Chondrocyte (in vitro differentiated cells): Measurements from ENCODE around the gene NAV2. TPM values are rescaled to one million over a fixed set of nuclear protein-coding genes. Genes with fewer than 3 reads are reported as not detected.

Source experiments
- DNase-seq: peaks from one replicate; pipeline ENCODE4 v3.0.0; 2021; ENCODE audit warnings: mixed read lengths, low spot score
- H3K27ac Mint-ChIP-seq: one replicate; pipeline ENCODE4 v1.8.0; 2021; ENCODE audit warnings: mild to moderate bottlenecking, moderate library complexity, mixed read lengths; ENCODE audit not compliant: unreplicated experiment
- H3K27me3 Mint-ChIP-seq: 2 replicates; pipeline ENCODE4 v1.8.0; 2021; ENCODE audit warnings: low read depth, mixed read lengths
- H3K36me3 Mint-ChIP-seq: 2 replicates; pipeline ENCODE4 v1.8.0; 2021; ENCODE audit warnings: low read depth, mixed read lengths
- H3K4me1 Mint-ChIP-seq: 2 replicates; pipeline ENCODE4 v1.8.0; 2021; ENCODE audit warnings: low read depth, mild to moderate bottlenecking, mixed read lengths
- H3K4me3 Mint-ChIP-seq: one replicate; pipeline ENCODE4 v1.8.0; 2021; ENCODE audit warnings: mild to moderate bottlenecking, moderate library complexity, mixed read lengths; ENCODE audit not compliant: unreplicated experiment
- H3K9me3 Mint-ChIP-seq: 2 replicates; pipeline ENCODE4 v1.8.0; 2021; ENCODE audit warnings: low read depth, mixed read lengths
- CTCF ChIP-seq: fragments of 200-600 bp; sonication (generic); IDR thresholded peaks from 2 replicates; pipeline ENCODE4 v1.5.0; 2021; ENCODE audit warnings: antibody characterized with exemption, mild to moderate bottlenecking, moderate library complexity
- total RNA-seq: library from RNA; stranded (reverse); gene quantifications from 3 replicates; pipeline ENCODE4 v1.2.1, GENCODE V29; 2021

NAV2 gene
- total RNA-seq, 1 donor from 2014 or later = 87.0 TPM

- peak overlapping the region; percentile 89 for H3K4me3 Mint-ChIP-seq
- no peaks in the 10 kb centered on the region for H3K9me3 Mint-ChIP-seq
- H3K4me1 Mint-ChIP-seq = peaks cover 40% of the 10 kb centered on the region
- no peaks in the 10 kb centered on the region for H3K27me3 Mint-ChIP-seq
- no peak for DNase-seq
- peak overlapping the region; percentile 83 for H3K27ac Mint-ChIP-seq
- peaks cover 4% of the 10 kb centered on the region for H3K36me3 Mint-ChIP-seq
- TF ChIP-seq CTCF = no peak
Measured at GRCh38 chr11:20021771-20022362, 309.2 kb downstream of the NAV2 start.

GRCh38 chr11:20022363-20023081, 309.9 kb downstream of the NAV2 start:
- TF ChIP-seq CTCF = no peak
- Mint-ChIP-seq H3K27me3 (no peaks in the 10 kb centered on the region), H3K4me1 (peaks cover 41% of the 10 kb centered on the region), H3K27ac (peak overlapping the region; percentile 83), H3K9me3 (no peaks in the 10 kb centered on the region), H3K36me3 (peaks cover 1% of the 10 kb centered on the region), H3K4me3 (peak overlapping the region; percentile 89)
- DNase-seq = no peak

DNA sequence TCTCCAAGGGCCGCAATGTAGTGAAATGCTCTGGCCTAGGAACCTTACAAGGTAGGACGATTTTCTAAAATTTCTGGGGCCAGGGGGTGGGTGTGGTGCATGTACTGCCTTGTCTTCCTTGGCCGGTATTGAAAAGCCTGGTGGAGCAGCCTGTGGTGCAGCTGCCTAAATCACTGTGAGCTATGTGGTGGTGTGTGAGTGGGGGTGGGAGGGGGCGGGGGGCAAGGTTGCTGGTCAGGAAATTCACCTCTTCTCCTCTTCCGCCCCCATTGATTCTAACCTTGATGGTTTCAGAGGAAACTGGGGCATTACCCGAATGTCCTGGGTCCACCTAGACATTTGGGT, 310.4 kb downstream of the NAV2 start:
- Mint-ChIP-seq H3K27me3 (no peaks in the 10 kb centered on the region), H3K4me1 (peaks cover 43% of the 10 kb centered on the region), H3K9me3 (no peaks in the 10 kb centered on the region), H3K27ac (peak overlapping the region; percentile 83), H3K4me3 (peak overlapping the region; percentile 89), H3K36me3 (peaks cover 1% of the 10 kb centered on the region)
- TF ChIP-seq CTCF = no peak
- no peak for DNase-seq

GRCh38 chr11:20024172-20024935, 311.7 kb downstream of the NAV2 start:
- TF ChIP-seq CTCF = no peak
- DNase-seq = no peak
- Mint-ChIP-seq H3K4me3 (peak overlapping the region; percentile 89), H3K27ac (peak overlapping the region; percentile 83), H3K27me3 (no peaks in the 10 kb centered on the region), H3K9me3 (no peaks in the 10 kb centered on the region), H3K36me3 (peaks cover 1% of the 10 kb centered on the region), H3K4me1 (peaks cover 56% of the 10 kb centered on the region)

- peak overlapping the region; percentile 83 for H3K27ac Mint-ChIP-seq
- H3K36me3 Mint-ChIP-seq = peaks cover 1% of the 10 kb centered on the region
- peak overlapping the region; percentile 89 for H3K4me3 Mint-ChIP-seq
- no peaks in the 10 kb centered on the region for H3K9me3 Mint-ChIP-seq
- H3K27me3 Mint-ChIP-seq = no peaks in the 10 kb centered on the region
- DNase-seq = no peak
- TF ChIP-seq CTCF = no peak
- H3K4me1 Mint-ChIP-seq = peaks cover 65% of the 10 kb centered on the region
Measured at GRCh38 chr11:20025332-20025840, 312.7 kb downstream of the NAV2 start.
